Activated T-cell treated with anti-CD3 and anti-CD28 coated beads, Interleukin-2, amount 50 U/mL, for 4 hours (primary cell): ENCODE measurements around the gene CREB3. TPM values are rescaled to one million over a fixed set of nuclear protein-coding genes. Genes with fewer than 3 reads are reported as not detected.
A peak's percentile ranks its signal among the peaks of the same experiment; 100 is the strongest.

Source experiments
- ATAC-seq, 2 donors: fragments of 200-7000 bp; cut with Tn5 transposase; one replicate each; pipeline ENCODE4 v1.10.0; 2021
- DNase-seq: peaks from one replicate; pipeline ENCODE4 v3.0.0-alpha.2; 2020
- H3K27me3 Mint-ChIP-seq: one replicate; pipeline ENCODE4 v1.8.0; 2021; ENCODE audit warnings: low read depth, mixed read lengths
- H3K36me3 Mint-ChIP-seq: one replicate; pipeline ENCODE4 v1.8.0; 2022; ENCODE audit warnings: mixed read lengths; ENCODE audit not compliant: insufficient read depth
- H3K4me1 Mint-ChIP-seq: one replicate; pipeline ENCODE4 v1.8.0; 2021; ENCODE audit warnings: low read depth, mixed read lengths
- H3K4me3 Mint-ChIP-seq: one replicate; pipeline ENCODE4 v1.8.0; 2021; ENCODE audit warnings: mild to moderate bottlenecking, moderate library complexity, mixed read lengths
- H3K9me3 Mint-ChIP-seq: one replicate; pipeline ENCODE4 v1.8.0; 2021; ENCODE audit warnings: mixed read lengths
- total RNA-seq, 3 donors: library from RNA; stranded (reverse); gene quantifications; one replicate each; pipeline ENCODE4 v1.2.1, GENCODE V29; 2021

The CREB3 gene
- total RNA-seq = 10 to 100 TPM; 22.9 to 27.5 (median 23.6) TPM

- DNase-seq = peak; percentile 94
- Mint-ChIP-seq H3K27me3 (no peaks in the 10 kb centered on the region), H3K36me3 (peaks cover 13% of the 10 kb centered on the region), H3K9me3 (no peaks in the 10 kb centered on the region), H3K4me1 (peaks cover 21% of the 10 kb centered on the region), H3K4me3 (no peak within 1 kb of the TSS)
- peak; percentile 89 for ATAC-seq
Observed at GRCh38 chr9:35732185-35732799, at the start of gene CREB3, which contains the start of gene TLN1. TSS of gene CREB3 (plus strand) at chr9:35732666. CDS start at chr9:35732773, 107 bp downstream. TSS of gene TLN1 (minus strand) at chr9:35732195. CDS start at chr9:35725694, 6,501 bp downstream.

GRCh38 chr9:35683323-35683722 lies 49.1 kb upstream of the CREB3 start:
- no peaks in the 10 kb centered on the region for H3K36me3 Mint-ChIP-seq

GRCh38 chr9:35684921-35685320 lies 47.5 kb upstream of the CREB3 start:
- Mint-ChIP-seq H3K4me1 (peaks cover 16% of the 10 kb centered on the region), H3K36me3 (no peaks in the 10 kb centered on the region), H3K27me3 (no peaks in the 10 kb centered on the region), H3K9me3 (no peaks in the 10 kb centered on the region), H3K4me3 (no peak overlapping the region)
- no peak for DNase-seq
- ATAC-seq = no peak

More at GRCh38 chr9:35683323-35683722, 49.1 kb upstream of the CREB3 start:
- Mint-ChIP-seq H3K9me3 (no peaks in the 10 kb centered on the region), H3K4me3 (no peak overlapping the region), H3K4me1 (peaks cover 7% of the 10 kb centered on the region), H3K27me3 (no peaks in the 10 kb centered on the region)
- DNase-seq (no peak), ATAC-seq (no peak)

- DNase-seq (no peak), ATAC-seq (no peak)
- no peaks in the 10 kb centered on the region for H3K27me3 Mint-ChIP-seq
- peaks cover 16% of the 10 kb centered on the region for H3K4me1 Mint-ChIP-seq
- no peaks in the 10 kb centered on the region for H3K9me3 Mint-ChIP-seq
- no peak overlapping the region for H3K4me3 Mint-ChIP-seq
- no peaks in the 10 kb centered on the region for H3K36me3 Mint-ChIP-seq
Observed at GRCh38 chr9:35685506-35685905, 47.0 kb upstream of the CREB3 start.

- H3K4me1 Mint-ChIP-seq = peaks cover 19% of the 10 kb centered on the region
- H3K4me3 Mint-ChIP-seq = no peak overlapping the region
- ATAC-seq = no peak
- no peaks in the 10 kb centered on the region for H3K27me3 Mint-ChIP-seq
- no peaks in the 10 kb centered on the region for H3K36me3 Mint-ChIP-seq
- DNase-seq = no peak
- H3K9me3 Mint-ChIP-seq = no peaks in the 10 kb centered on the region
Observed at GRCh38 chr9:35686222-35687203, 46.0 kb upstream of the CREB3 start.

GRCh38 chr9:35687306-35687705 lies 45.2 kb upstream of the CREB3 start:
- no peak for DNase-seq
- Mint-ChIP-seq H3K27me3 (no peaks in the 10 kb centered on the region), H3K4me3 (no peak overlapping the region), H3K4me1 (peaks cover 20% of the 10 kb centered on the region), H3K9me3 (no peaks in the 10 kb centered on the region), H3K36me3 (no peaks in the 10 kb centered on the region)
- ATAC-seq = no peak

- Mint-ChIP-seq H3K4me1 (peaks cover 20% of the 10 kb centered on the region), H3K4me3 (no peak overlapping the region), H3K27me3 (no peaks in the 10 kb centered on the region), H3K36me3 (no peaks in the 10 kb centered on the region), H3K9me3 (no peaks in the 10 kb centered on the region)
- no peak for ATAC-seq
- no peak for DNase-seq
Observed at GRCh38 chr9:35687972-35688557, 44.4 kb upstream of the CREB3 start.

- Mint-ChIP-seq H3K9me3 (no peaks in the 10 kb centered on the region), H3K27me3 (no peaks in the 10 kb centered on the region), H3K36me3 (no peaks in the 10 kb centered on the region), H3K4me3 (peak overlapping the region; percentile 61), H3K4me1 (peaks cover 20% of the 10 kb centered on the region)
- DNase-seq (no peak), ATAC-seq (peak; percentile 85 to 90)
Observed at GRCh38 chr9:35688558-35689541, 43.6 kb upstream of the CREB3 start.

GRCh38 chr9:35689542-35690293 lies 42.7 kb upstream of the CREB3 start, which contains the start of gene TPM2:
TSS of gene TPM2 (minus strand) at chr9:35689925. CDS start at chr9:35689817, 108 bp downstream.
- Mint-ChIP-seq H3K4me3 (peak within 1 kb of the TSS; percentile 81), H3K36me3 (no peaks in the 10 kb centered on the region), H3K4me1 (peaks cover 20% of the 10 kb centered on the region), H3K9me3 (no peaks in the 10 kb centered on the region), H3K27me3 (no peaks in the 10 kb centered on the region)
- DNase-seq (no peak), ATAC-seq (no peak)

- peak overlapping the region; percentile 70 for H3K4me3 Mint-ChIP-seq
- H3K4me1 Mint-ChIP-seq = peaks cover 20% of the 10 kb centered on the region
- no peaks in the 10 kb centered on the region for H3K9me3 Mint-ChIP-seq
- no peak for DNase-seq
- no peak for ATAC-seq
- no peaks in the 10 kb centered on the region for H3K36me3 Mint-ChIP-seq
- H3K27me3 Mint-ChIP-seq = no peaks in the 10 kb centered on the region
Observed at GRCh38 chr9:35690294-35690613, 42.2 kb upstream of the CREB3 start.

GRCh38 chr9:35690614-35691333 lies 41.7 kb upstream of the CREB3 start:
- ATAC-seq = peak; percentile 25 to 38
- no peaks in the 10 kb centered on the region for H3K27me3 Mint-ChIP-seq
- H3K4me1 Mint-ChIP-seq = peaks cover 20% of the 10 kb centered on the region
- peak overlapping the region; percentile 81 for H3K4me3 Mint-ChIP-seq
- H3K9me3 Mint-ChIP-seq = no peaks in the 10 kb centered on the region
- H3K36me3 Mint-ChIP-seq = no peaks in the 10 kb centered on the region
- DNase-seq = peak; percentile 22

GRCh38 chr9:35691334-35691650 lies 41.2 kb upstream of the CREB3 start:
- DNase-seq (no peak), ATAC-seq (no peak)
- H3K4me1 Mint-ChIP-seq = peaks cover 20% of the 10 kb centered on the region
- H3K36me3 Mint-ChIP-seq = no peaks in the 10 kb centered on the region
- H3K9me3 Mint-ChIP-seq = no peaks in the 10 kb centered on the region
- no peaks in the 10 kb centered on the region for H3K27me3 Mint-ChIP-seq
- H3K4me3 Mint-ChIP-seq = peak overlapping the region; percentile 81
